Neural cell (in vitro differentiated cells): ENCODE results near the gene NOTCH4. TPM values are rescaled to one million over a fixed set of nuclear protein-coding genes. Genes with fewer than 3 reads are reported as not detected.

ENCODE experiments used
- H2AFZ ChIP-seq: fragments of 200-600, 300-800 bp; sonication (generic), shearing (Covaris generic); 2 replicates; pipeline ENCODE4 v1.6.0; 2014; ENCODE audit warnings: low read depth, mild to moderate bottlenecking, antibody characterized with exemption, low read length, moderate library complexity
- H3F3A ChIP-seq: fragments of 200-600 bp; shearing (Covaris generic); 2 replicates; pipeline ENCODE4 v1.6.1; 2016; ENCODE audit warnings: mild to moderate bottlenecking, moderate library complexity, mixed read lengths, antibody characterized with exemption, low read length; ENCODE audit not compliant: insufficient read depth, poor library complexity, severe bottlenecking
- H3K27ac ChIP-seq: fragments of 200-600, 300-800 bp; sonication (generic), shearing (Covaris generic); 2 replicates; pipeline ENCODE4 v1.5.1; 2014; ENCODE audit warnings: mild to moderate bottlenecking, low read length, moderate library complexity
- H3K27me3 ChIP-seq: fragments of 300-800, 200-600 bp; sonication (generic), shearing (Covaris generic); 2 replicates; pipeline ENCODE4 v1.6.0; 2014; ENCODE audit warnings: mild to moderate bottlenecking, low read depth, low read length, moderate library complexity; ENCODE audit not compliant: insufficient read depth
- H3K36me3 ChIP-seq: fragments of 300-800, 200-600 bp; sonication (generic), shearing (Covaris generic); 2 replicates; pipeline ENCODE4 v1.5.1; 2014; ENCODE audit warnings: mild to moderate bottlenecking, antibody characterized with exemption, low read length, moderate library complexity; ENCODE audit not compliant: insufficient read depth
- H3K4me2 ChIP-seq: fragments of 300-800, 200-600 bp; sonication (generic), shearing (Covaris generic); 2 replicates; pipeline ENCODE4 v1.6.0; 2014; ENCODE audit warnings: mild to moderate bottlenecking, low read length
- H3K4me3 ChIP-seq: fragments of 300-800, 200-600 bp; sonication (generic), shearing (Covaris generic); 2 replicates; pipeline ENCODE4 v1.5.1; 2014; ENCODE audit warnings: mild to moderate bottlenecking, low read length, moderate library complexity
- H3K79me2 ChIP-seq: fragments of 200-600 bp; shearing (Covaris generic); replicated peaks from 2 replicates; pipeline ENCODE4 v1.6.0; 2014; ENCODE audit warnings: mild to moderate bottlenecking, low read length, moderate library complexity; ENCODE audit not compliant: insufficient read depth
- H3K9ac ChIP-seq: fragments of 300-800, 200-600 bp; sonication (generic), shearing (Covaris generic); 2 replicates; pipeline ENCODE4 v1.6.1; 2016; ENCODE audit warnings: mild to moderate bottlenecking, low read length, mixed read lengths
- H3K9me2 ChIP-seq: fragments of 200-600 bp; shearing (Covaris generic); 2 replicates; pipeline ENCODE4 v1.6.1; 2016; ENCODE audit warnings: mild to moderate bottlenecking, low read length, mixed read lengths; ENCODE audit not compliant: insufficient read depth
- H3K9me3 ChIP-seq: fragments of 200-600, 300-800 bp; sonication (generic), shearing (Covaris generic); 2 replicates; pipeline ENCODE4 v1.6.1; 2016; ENCODE audit warnings: mild to moderate bottlenecking, mixed run types, low read length, moderate library complexity, mixed read lengths
- H4K20me1 ChIP-seq: fragments of 200-600 bp; shearing (Covaris generic); 2 replicates; pipeline ENCODE4 v1.6.1; 2016; ENCODE audit warnings: mild to moderate bottlenecking, mixed run types; ENCODE audit not compliant: insufficient read depth
- CTCF ChIP-seq: fragments of 450-650 bp; IDR thresholded peaks from 2 replicates; pipeline ENCODE4 v1.5.1; 2014; ENCODE audit warnings: antibody characterized with exemption, mild to moderate bottlenecking, moderate library complexity; ENCODE audit not compliant: poor library complexity, severe bottlenecking
- EP300 ChIP-seq: fragments of 450-650 bp; conservative IDR thresholded peaks from 2 replicates; pipeline ENCODE4 v1.6.1; 2014; ENCODE audit warnings: antibody characterized with exemption, mild to moderate bottlenecking, moderate library complexity; ENCODE audit not compliant: poor library complexity, severe bottlenecking
- MXI1 ChIP-seq: fragments of 450-650 bp; conservative IDR thresholded peaks from 2 replicates; pipeline ENCODE4 v1.6.1; 2014; ENCODE audit warnings: antibody characterized with exemption, mild to moderate bottlenecking; ENCODE audit not compliant: poor library complexity, severe bottlenecking
- POLR2AphosphoS5 ChIP-seq: IDR thresholded peaks from 2 replicates; pipeline ENCODE4 v1.6.1; 2012
- RAD21 ChIP-seq: fragments of 450-650 bp; conservative IDR thresholded peaks from 2 replicates; pipeline ENCODE4 v1.6.1; 2014; ENCODE audit warnings: antibody characterized with exemption, mild to moderate bottlenecking, moderate library complexity
- REST ChIP-seq: IDR thresholded peaks from 2 replicates; pipeline ENCODE4 v1.6.1; 2012; ENCODE audit warnings: borderline replicate concordance
- SMC3 ChIP-seq: fragments of 450-650 bp; conservative IDR thresholded peaks from 2 replicates; pipeline ENCODE4 v1.6.1; 2014; ENCODE audit warnings: antibody characterized with exemption, mild to moderate bottlenecking, moderate library complexity; ENCODE audit not compliant: poor library complexity
- polyA plus RNA-seq: library from polyadenylated mRNA; depleted of rRNA; stranded (reverse); fragments of >200 nt; gene quantifications from 2 replicates; pipeline ENCODE4 v1.2.3, GENCODE V29; 2014

Gene NOTCH4
- polyA plus RNA-seq, 1 donor from 2014 or later: 5.5 TPM

GRCh38 chr6:32195902-32196681 lies 27.8 kb downstream of the NOTCH4 start:
- H3K79me2 ChIP-seq: no peaks in the 10 kb centered on the region
- no peaks in the 10 kb centered on the region for H3K27me3 ChIP-seq
- peak overlapping the region; percentile 100 for H3K27ac ChIP-seq
- peak overlapping the region; percentile 82 for H3K4me3 ChIP-seq
- H3F3A ChIP-seq: peaks cover 5% of the 10 kb centered on the region
- no peak for TF ChIP-seq CTCF
- peak; percentile 12 for TF ChIP-seq EP300
- TF ChIP-seq MXI1: peak; percentile 50
- peak; percentile 92 for TF ChIP-seq REST
- peak; percentile 97 for TF ChIP-seq POLR2AphosphoS5
- no peak for TF ChIP-seq RAD21
- peak; percentile 4 for TF ChIP-seq SMC3
- peak overlapping the region; percentile 98 for H3K4me2 ChIP-seq
- peak overlapping the region; percentile 40 for H2AFZ ChIP-seq
- H4K20me1 ChIP-seq: no peaks in the 10 kb centered on the region
- H3K9me3 ChIP-seq: no peaks in the 10 kb centered on the region
- H3K9me2 ChIP-seq: no peaks in the 10 kb centered on the region
- H3K36me3 ChIP-seq: no peaks in the 10 kb centered on the region
- H3K9ac ChIP-seq: peak overlapping the region; percentile 100

GRCh38 chr6:32195652-32195901 lies 28.3 kb downstream of the NOTCH4 start:
- Histone ChIP-seq H3K9ac (peak overlapping the region; percentile 100), H4K20me1 (no peaks in the 10 kb centered on the region), H3K4me2 (no peak overlapping the region), H3K36me3 (no peaks in the 10 kb centered on the region), H3K79me2 (peaks cover 4% of the 10 kb centered on the region), H3K9me2 (no peaks in the 10 kb centered on the region), H3K27me3 (no peaks in the 10 kb centered on the region), H3F3A (peaks cover 5% of the 10 kb centered on the region), H3K27ac (peak overlapping the region; percentile 100), H2AFZ (peak overlapping the region; percentile 40), H3K9me3 (no peaks in the 10 kb centered on the region), H3K4me3 (peak overlapping the region; percentile 82)
- no peak for TF ChIP-seq EP300
- peak; percentile 48 for TF ChIP-seq CTCF
